OCI-LY1 (cell line): ENCODE results near the gene KLK1.
"Not testable (repeated sequence)": the region's sequence is repeated elsewhere in the genome, so short reads cannot be mapped to it uniquely, and the experiment has no call there.

Experiments used
- H2AFZ ChIP-seq: fragments of 200-600 bp; sonication (generic), shearing (Covaris generic); 2 replicates; pipeline ENCODE4 v1.6.0; 2014; ENCODE audit warnings: antibody characterized with exemption, mild to moderate bottlenecking, low read length
- H3F3A ChIP-seq: fragments of 200-600 bp; sonication (generic), shearing (Covaris generic); 2 replicates; pipeline ENCODE4 v1.6.0; 2014; ENCODE audit warnings: mild to moderate bottlenecking, antibody characterized with exemption, low read length, moderate library complexity; ENCODE audit not compliant: insufficient read depth
- H3K27ac ChIP-seq: fragments of 200-600 bp; sonication (generic); 2 replicates; pipeline ENCODE4 v1.5.1; 2014; ENCODE audit warnings: low read length, mixed run types, mild to moderate bottlenecking, low read depth; ENCODE audit not compliant: poor library complexity, severe bottlenecking
- H3K27me3 ChIP-seq: fragments of 200-600 bp; sonication (generic); 2 replicates; pipeline ENCODE4 v1.6.0; 2014; ENCODE audit warnings: antibody characterized with exemption, mild to moderate bottlenecking, low read length, moderate library complexity; ENCODE audit not compliant: insufficient read depth
- H3K36me3 ChIP-seq: fragments of 200-600 bp; sonication (generic); 2 replicates; pipeline ENCODE4 v1.6.1; 2014; ENCODE audit warnings: mild to moderate bottlenecking, antibody characterized with exemption, low read length, moderate library complexity, mixed read lengths; ENCODE audit not compliant: insufficient read depth
- H3K4me1 ChIP-seq: fragments of 200-600 bp; sonication (generic); 2 replicates; pipeline ENCODE4 v1.5.1; 2014; ENCODE audit warnings: mild to moderate bottlenecking, low read length, moderate library complexity; ENCODE audit not compliant: insufficient read depth, severe bottlenecking
- H3K4me2 ChIP-seq: fragments of 200-600 bp; sonication (generic), shearing (Covaris generic); 2 replicates; pipeline ENCODE4 v1.6.1; 2014; ENCODE audit warnings: low read length
- H3K4me3 ChIP-seq: fragments of 200-600 bp; sonication (generic); 2 replicates; pipeline ENCODE4 v1.5.1; 2014; ENCODE audit warnings: low read length, low read depth, mild to moderate bottlenecking, mixed read lengths; ENCODE audit not compliant: poor library complexity, severe bottlenecking
- H3K79me2 ChIP-seq: fragments of 200-600 bp; shearing (Covaris generic); 2 replicates; pipeline ENCODE4 v1.6.1; 2016; ENCODE audit warnings: mixed run types, low read length, mixed read lengths; ENCODE audit not compliant: insufficient read depth
- H3K9ac ChIP-seq: fragments of 200-600 bp; sonication (generic), shearing (Covaris generic); 2 replicates; pipeline ENCODE4 v1.6.1; 2014; ENCODE audit warnings: mild to moderate bottlenecking, low read length, mixed read lengths
- H3K9me2 ChIP-seq: fragments of 200-600 bp; sonication (generic), shearing (Covaris generic); 2 replicates; pipeline ENCODE4 v1.6.1; 2014; ENCODE audit warnings: low read depth, mild to moderate bottlenecking, low read length, mixed read lengths
- H3K9me3 ChIP-seq: fragments of 200-600 bp; shearing (Covaris generic); 2 replicates; pipeline ENCODE4 v1.6.1; 2014; ENCODE audit warnings: low read length, mixed read lengths
- H4K20me1 ChIP-seq: fragments of 200-600 bp; sonication (generic), shearing (Covaris generic); 2 replicates; pipeline ENCODE4 v1.6.0; 2016; ENCODE audit warnings: mild to moderate bottlenecking, low read length; ENCODE audit not compliant: insufficient read depth
- EZH2 ChIP-seq: fragments of 200-600 bp; sonication (generic), shearing (Covaris generic); IDR thresholded peaks from 2 replicates; pipeline ENCODE4 v1.8.0; 2017; ENCODE audit warnings: borderline replicate concordance, mixed run types, mild to moderate bottlenecking, antibody characterized with exemption, low read length, moderate library complexity, mixed read lengths
- TF ChIP-seq, protein P1 (sequence below): fragments of 200-600 bp; sonication (generic), shearing (Covaris generic); IDR thresholded peaks from 2 replicates; pipeline ENCODE4 v1.5.1; 2017; ENCODE audit warnings: mild to moderate bottlenecking, antibody characterized with exemption, low read length, moderate library complexity, mixed read lengths

The KLK1 gene

DNA sequence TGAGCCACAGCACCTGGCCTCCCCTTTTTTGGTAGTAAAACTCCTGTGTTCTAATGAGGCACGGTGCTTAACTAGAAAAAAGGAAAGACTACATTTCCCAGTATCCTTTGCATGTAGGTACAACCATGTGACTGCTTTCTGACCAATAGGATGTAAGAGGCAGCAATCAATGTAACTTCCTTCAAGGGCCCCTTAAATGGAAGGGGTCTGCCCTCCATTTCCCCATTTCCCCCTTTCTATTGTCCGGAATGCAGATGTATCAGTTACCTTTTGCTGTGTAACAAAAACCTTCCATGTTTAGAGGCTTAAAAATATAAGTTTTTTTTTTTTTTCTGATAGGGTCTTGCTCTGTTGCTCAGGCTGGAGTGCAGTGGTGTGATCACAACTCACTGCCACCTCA is 51.1 kb downstream of the KLK1 start:
- no peak overlapping the region for H3K4me3 ChIP-seq
- H3K27ac ChIP-seq = no peak overlapping the region
- no peak overlapping the region for H3K9ac ChIP-seq
- H3K4me1 ChIP-seq = no peaks in the 10 kb centered on the region
- no peaks in the 10 kb centered on the region for H4K20me1 ChIP-seq
- H3K4me2 ChIP-seq = no peak overlapping the region
- no peak overlapping the region for H2AFZ ChIP-seq
- no peaks in the 10 kb centered on the region; the same call in 1 of the 2 replicates for H3K36me3 ChIP-seq
- no peaks in the 10 kb centered on the region for H3K9me2 ChIP-seq
- no peaks in the 10 kb centered on the region for H3F3A ChIP-seq
- no peaks in the 10 kb centered on the region for H3K27me3 ChIP-seq
- H3K9me3 ChIP-seq = no peaks in the 10 kb centered on the region
- TF ChIP-seq, protein P1, sequence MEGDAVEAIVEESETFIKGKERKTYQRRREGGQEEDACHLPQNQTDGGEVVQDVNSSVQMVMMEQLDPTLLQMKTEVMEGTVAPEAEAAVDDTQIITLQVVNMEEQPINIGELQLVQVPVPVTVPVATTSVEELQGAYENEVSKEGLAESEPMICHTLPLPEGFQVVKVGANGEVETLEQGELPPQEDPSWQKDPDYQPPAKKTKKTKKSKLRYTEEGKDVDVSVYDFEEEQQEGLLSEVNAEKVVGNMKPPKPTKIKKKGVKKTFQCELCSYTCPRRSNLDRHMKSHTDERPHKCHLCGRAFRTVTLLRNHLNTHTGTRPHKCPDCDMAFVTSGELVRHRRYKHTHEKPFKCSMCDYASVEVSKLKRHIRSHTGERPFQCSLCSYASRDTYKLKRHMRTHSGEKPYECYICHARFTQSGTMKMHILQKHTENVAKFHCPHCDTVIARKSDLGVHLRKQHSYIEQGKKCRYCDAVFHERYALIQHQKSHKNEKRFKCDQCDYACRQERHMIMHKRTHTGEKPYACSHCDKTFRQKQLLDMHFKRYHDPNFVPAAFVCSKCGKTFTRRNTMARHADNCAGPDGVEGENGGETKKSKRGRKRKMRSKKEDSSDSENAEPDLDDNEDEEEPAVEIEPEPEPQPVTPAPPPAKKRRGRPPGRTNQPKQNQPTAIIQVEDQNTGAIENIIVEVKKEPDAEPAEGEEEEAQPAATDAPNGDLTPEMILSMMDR = no peak
- TF ChIP-seq EZH2 = no peak
- H3K79me2 ChIP-seq = no peaks in the 10 kb centered on the region

DNA sequence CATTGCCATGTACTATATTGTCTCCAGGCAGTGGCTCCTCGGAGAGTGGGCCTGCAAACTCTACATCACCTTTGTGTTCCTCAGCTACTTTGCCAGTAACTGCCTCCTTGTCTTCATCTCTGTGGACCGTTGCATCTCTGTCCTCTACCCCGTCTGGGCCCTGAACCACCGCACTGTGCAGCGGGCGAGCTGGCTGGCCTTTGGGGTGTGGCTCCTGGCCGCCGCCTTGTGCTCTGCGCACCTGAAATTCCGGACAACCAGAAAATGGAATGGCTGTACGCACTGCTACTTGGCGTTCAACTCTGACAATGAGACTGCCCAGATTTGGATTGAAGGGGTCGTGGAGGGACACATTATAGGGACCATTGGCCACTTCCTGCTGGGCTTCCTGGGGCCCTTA is 52.7 kb downstream of the KLK1 start:
- H3F3A ChIP-seq = no peaks in the 10 kb centered on the region
- H2AFZ ChIP-seq = no peak overlapping the region
- no peaks in the 10 kb centered on the region for H3K4me1 ChIP-seq
- no peak overlapping the region for H3K27ac ChIP-seq
- no peaks in the 10 kb centered on the region for H3K79me2 ChIP-seq
- H3K9ac ChIP-seq = no peak overlapping the region
- no peaks in the 10 kb centered on the region for H4K20me1 ChIP-seq
- no peaks in the 10 kb centered on the region; the same call in 1 of the 2 replicates for H3K36me3 ChIP-seq
- H3K9me2 ChIP-seq = no peaks in the 10 kb centered on the region
- H3K27me3 ChIP-seq = no peaks in the 10 kb centered on the region
- no peak overlapping the region for H3K4me2 ChIP-seq
- TF ChIP-seq, protein P1 = no peak
- no peak for TF ChIP-seq EZH2
- H3K4me3 ChIP-seq = no peak overlapping the region
- H3K9me3 ChIP-seq = no peaks in the 10 kb centered on the region

DNA sequence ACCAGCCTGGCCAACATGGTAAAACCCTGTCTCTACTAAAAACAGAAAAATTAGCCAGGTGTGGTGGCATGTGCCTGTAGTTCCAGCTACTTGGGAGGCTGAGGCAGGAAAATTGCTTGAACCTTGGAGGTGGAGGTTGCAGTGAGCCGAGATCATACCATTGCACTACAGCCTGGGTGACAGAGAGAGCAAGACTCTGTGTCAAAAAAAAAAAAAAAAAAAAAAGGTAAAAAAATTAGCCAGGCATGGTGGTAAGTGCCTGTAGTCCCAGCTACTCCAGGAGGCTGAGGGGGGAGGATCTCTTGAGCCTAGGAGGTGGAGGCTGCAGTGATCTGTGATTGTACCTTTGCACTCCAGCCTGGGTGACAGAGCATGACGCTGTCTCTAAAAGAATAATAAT is 53.4 kb downstream of the KLK1 start, which contains the start of gene GPR32:
Gene GPR32 (plus strand): TSS at position 301 of the 400 bp plus-strand sequence. CDS start 137 bp downstream, outside the sequence.
- not testable (repeated sequence) for H3K4me1 ChIP-seq, H2AFZ ChIP-seq, H3K9me3 ChIP-seq, H4K20me1 ChIP-seq, H3K4me3 ChIP-seq, H3K79me2 ChIP-seq, H3F3A ChIP-seq, H3K27me3 ChIP-seq, H3K4me2 ChIP-seq, H3K27ac ChIP-seq, H3K9ac ChIP-seq, H3K9me2 ChIP-seq, H3K36me3 ChIP-seq
